SU-DHL-6 (cell line): Measurements from ENCODE around the gene SELENOS.

Experiments
- EZH2phosphoT487 ChIP-seq: fragments of 200-600 bp; sonication (generic), shearing (Covaris generic); conservative IDR thresholded peaks from 2 replicates; pipeline ENCODE4 v1.6.1; 2018; ENCODE audit warnings: mild to moderate bottlenecking, antibody characterized with exemption, low read length, moderate library complexity, mixed read lengths
- TF ChIP-seq, protein P1 (sequence below): fragments of 200-600 bp; sonication (generic); IDR thresholded peaks from one replicate; pipeline ENCODE4 v1.5.1; 2017; ENCODE audit warnings: antibody characterized with exemption, mild to moderate bottlenecking, low read length, moderate library complexity; ENCODE audit not compliant: insufficient read depth, poor library complexity, severe bottlenecking

DNA sequence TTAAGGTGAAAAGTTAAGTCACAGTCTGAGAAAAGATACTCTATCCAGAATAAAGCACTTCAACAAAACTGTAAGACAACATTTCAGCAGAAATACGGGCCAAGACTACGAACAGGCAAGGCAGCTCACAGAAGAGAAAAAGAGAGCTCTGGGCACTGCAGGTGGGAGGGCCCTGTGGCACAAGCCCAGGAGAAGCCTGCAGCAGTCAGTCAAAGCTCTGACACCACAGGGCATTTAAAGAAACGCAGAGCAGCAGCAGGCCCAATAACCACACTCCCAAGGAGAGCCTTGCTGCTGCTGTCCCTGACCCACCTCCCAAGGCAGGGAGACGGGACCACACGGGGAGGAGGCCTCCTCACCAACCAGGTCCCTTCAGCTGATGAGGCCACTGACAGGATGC is 44.6 kb downstream of the SELENOS start:
- TF ChIP-seq, protein P1, sequence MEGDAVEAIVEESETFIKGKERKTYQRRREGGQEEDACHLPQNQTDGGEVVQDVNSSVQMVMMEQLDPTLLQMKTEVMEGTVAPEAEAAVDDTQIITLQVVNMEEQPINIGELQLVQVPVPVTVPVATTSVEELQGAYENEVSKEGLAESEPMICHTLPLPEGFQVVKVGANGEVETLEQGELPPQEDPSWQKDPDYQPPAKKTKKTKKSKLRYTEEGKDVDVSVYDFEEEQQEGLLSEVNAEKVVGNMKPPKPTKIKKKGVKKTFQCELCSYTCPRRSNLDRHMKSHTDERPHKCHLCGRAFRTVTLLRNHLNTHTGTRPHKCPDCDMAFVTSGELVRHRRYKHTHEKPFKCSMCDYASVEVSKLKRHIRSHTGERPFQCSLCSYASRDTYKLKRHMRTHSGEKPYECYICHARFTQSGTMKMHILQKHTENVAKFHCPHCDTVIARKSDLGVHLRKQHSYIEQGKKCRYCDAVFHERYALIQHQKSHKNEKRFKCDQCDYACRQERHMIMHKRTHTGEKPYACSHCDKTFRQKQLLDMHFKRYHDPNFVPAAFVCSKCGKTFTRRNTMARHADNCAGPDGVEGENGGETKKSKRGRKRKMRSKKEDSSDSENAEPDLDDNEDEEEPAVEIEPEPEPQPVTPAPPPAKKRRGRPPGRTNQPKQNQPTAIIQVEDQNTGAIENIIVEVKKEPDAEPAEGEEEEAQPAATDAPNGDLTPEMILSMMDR, result no peak
- no peak for TF ChIP-seq EZH2phosphoT487
